ENCODE measurements around the gene CERS3.
A peak's percentile ranks its signal among the peaks of the same experiment; 100 is the strongest.

CERS3 gene

GRCh38 chr15:100528833-100529428 lies at the start of gene CERS3:
Gene CERS3, minus strand, starts transcription at chr15:100528950. Its CDS starts 27,101 bp downstream, at chr15:100501849.
- H3K4me3 Mint-ChIP-seq: no peak within 1 kb of the TSS
- DNase-seq (ENCODE audit: low spot score in 2 of 2) (no peak), ATAC-seq (no peak)
- H3K4me1 Mint-ChIP-seq: no peaks in the 10 kb centered on the region
- H3K36me3 Mint-ChIP-seq: no peaks in the 10 kb centered on the region
- no peak within 1 kb of the TSS for H3K27ac Mint-ChIP-seq
- no peaks in the 10 kb centered on the region for H3K9me3 Mint-ChIP-seq

- H3K27ac Mint-ChIP-seq: no peak overlapping the region
- H3K4me1 Mint-ChIP-seq: peaks cover 19% of the 10 kb centered on the region
- H3K4me3 Mint-ChIP-seq: no peak overlapping the region
- H3K9me3 Mint-ChIP-seq: no peaks in the 10 kb centered on the region
- DNase-seq (ENCODE audit: low spot score in 2 of 2): no peak
- peaks cover 80% of the 10 kb centered on the region for H3K36me3 Mint-ChIP-seq
- no peak for ATAC-seq
These were observed 44.8 kb upstream of the CERS3 start for GRCh38 chr15:100573526-100573925.

GRCh38 chr15:100572362-100572983 lies 43.7 kb upstream of the CERS3 start:
- no peak for DNase-seq (ENCODE audit: low spot score in 2 of 2)
- Mint-ChIP-seq H3K4me1 (peaks cover 19% of the 10 kb centered on the region), H3K27ac (no peak overlapping the region), H3K36me3 (peaks cover 89% of the 10 kb centered on the region), H3K4me3 (no peak overlapping the region), H3K9me3 (no peaks in the 10 kb centered on the region)
- ATAC-seq: no peak

GRCh38 chr15:100571592-100572167 lies 42.9 kb upstream of the CERS3 start:
- Mint-ChIP-seq H3K4me1 (peaks cover 15% of the 10 kb centered on the region), H3K9me3 (no peaks in the 10 kb centered on the region), H3K4me3 (no peak overlapping the region), H3K27ac (peak overlapping the region; percentile 20), H3K36me3 (peaks cover 89% of the 10 kb centered on the region)
- DNase-seq (ENCODE audit: low spot score in 2 of 2) (no peak), ATAC-seq (no peak)

GRCh38 chr15:100570735-100571313 lies 42.1 kb upstream of the CERS3 start:
- peaks cover 80% of the 10 kb centered on the region for H3K36me3 Mint-ChIP-seq
- DNase-seq (ENCODE audit: low spot score in 2 of 2): no peak
- peak overlapping the region; percentile 20 for H3K27ac Mint-ChIP-seq
- H3K4me1 Mint-ChIP-seq: peaks cover 6% of the 10 kb centered on the region
- no peak for ATAC-seq
- no peaks in the 10 kb centered on the region for H3K9me3 Mint-ChIP-seq
- H3K4me3 Mint-ChIP-seq: no peak overlapping the region

GRCh38 chr15:100570275-100570674 lies 41.5 kb upstream of the CERS3 start:
- ATAC-seq (no peak), DNase-seq (ENCODE audit: low spot score in 2 of 2) (no peak)
- Mint-ChIP-seq H3K4me3 (no peak overlapping the region), H3K4me1 (peaks cover under 1% of the 10 kb centered on the region), H3K27ac (peak overlapping the region; percentile 20), H3K9me3 (no peaks in the 10 kb centered on the region), H3K36me3 (peaks cover 78% of the 10 kb centered on the region)

GRCh38 chr15:100569391-100569790 lies 40.6 kb upstream of the CERS3 start:
- Mint-ChIP-seq H3K4me1 (no peaks in the 10 kb centered on the region), H3K9me3 (no peaks in the 10 kb centered on the region), H3K36me3 (peaks cover 69% of the 10 kb centered on the region), H3K27ac (no peak overlapping the region), H3K4me3 (no peak overlapping the region)
- DNase-seq (ENCODE audit: low spot score in 2 of 2) (no peak), ATAC-seq (no peak)

GRCh38 chr15:100566850-100567628 lies 38.3 kb upstream of the CERS3 start:
- Mint-ChIP-seq H3K36me3 (peaks cover 46% of the 10 kb centered on the region), H3K27ac (no peak overlapping the region), H3K9me3 (no peaks in the 10 kb centered on the region), H3K4me3 (no peak overlapping the region), H3K4me1 (no peaks in the 10 kb centered on the region)
- DNase-seq (ENCODE audit: low spot score in 2 of 2) (no peak), ATAC-seq (no peak)

GRCh38 chr15:100565591-100565990 lies 36.8 kb upstream of the CERS3 start:
- ATAC-seq: no peak
- H3K36me3 Mint-ChIP-seq: peaks cover 31% of the 10 kb centered on the region
- DNase-seq (ENCODE audit: low spot score in 2 of 2): no peak
- H3K27ac Mint-ChIP-seq: no peak overlapping the region
- H3K9me3 Mint-ChIP-seq: no peaks in the 10 kb centered on the region
- H3K4me3 Mint-ChIP-seq: no peak overlapping the region
- no peaks in the 10 kb centered on the region for H3K4me1 Mint-ChIP-seq

GRCh38 chr15:100560323-100560722 lies 31.6 kb upstream of the CERS3 start:
- Mint-ChIP-seq H3K4me1 (no peaks in the 10 kb centered on the region), H3K9me3 (no peaks in the 10 kb centered on the region), H3K27ac (no peak overlapping the region), H3K36me3 (no peaks in the 10 kb centered on the region), H3K4me3 (no peak overlapping the region)
- DNase-seq (ENCODE audit: low spot score in 2 of 2) (no peak), ATAC-seq (no peak)

GRCh38 chr15:100559330-100559729 lies 30.6 kb upstream of the CERS3 start:
- Mint-ChIP-seq H3K9me3 (no peaks in the 10 kb centered on the region), H3K27ac (no peak overlapping the region), H3K4me1 (no peaks in the 10 kb centered on the region), H3K4me3 (no peak overlapping the region), H3K36me3 (no peaks in the 10 kb centered on the region)
- ATAC-seq (no peak), DNase-seq (ENCODE audit: low spot score in 2 of 2) (no peak)

- H3K27ac Mint-ChIP-seq: no peak overlapping the region
- no peak overlapping the region for H3K4me3 Mint-ChIP-seq
- DNase-seq (ENCODE audit: low spot score in 2 of 2): no peak
- no peaks in the 10 kb centered on the region for H3K4me1 Mint-ChIP-seq
- H3K9me3 Mint-ChIP-seq: no peaks in the 10 kb centered on the region
- no peaks in the 10 kb centered on the region for H3K36me3 Mint-ChIP-seq
- no peak for ATAC-seq
These were observed 30.1 kb upstream of the CERS3 start for GRCh38 chr15:100558771-100559254.

- Mint-ChIP-seq H3K4me1 (no peaks in the 10 kb centered on the region), H3K4me3 (no peak overlapping the region), H3K9me3 (no peaks in the 10 kb centered on the region), H3K36me3 (peaks cover 10% of the 10 kb centered on the region), H3K27ac (no peak overlapping the region)
- ATAC-seq: no peak
- no peak for DNase-seq (ENCODE audit: low spot score in 2 of 2)
These were observed 24.7 kb upstream of the CERS3 start for GRCh38 chr15:100553468-100553867.

- no peak overlapping the region for H3K27ac Mint-ChIP-seq
- no peak for DNase-seq (ENCODE audit: low spot score in 2 of 2)
- H3K4me1 Mint-ChIP-seq: no peaks in the 10 kb centered on the region
- ATAC-seq: no peak
- no peak overlapping the region for H3K4me3 Mint-ChIP-seq
- no peaks in the 10 kb centered on the region for H3K9me3 Mint-ChIP-seq
- H3K36me3 Mint-ChIP-seq: peaks cover 10% of the 10 kb centered on the region
These were observed 19.2 kb upstream of the CERS3 start for GRCh38 chr15:100547961-100548360.

GRCh38 chr15:100544946-100545345 lies 16.2 kb upstream of the CERS3 start:
- H3K27ac Mint-ChIP-seq: no peak overlapping the region
- peaks cover 4% of the 10 kb centered on the region for H3K36me3 Mint-ChIP-seq
- no peaks in the 10 kb centered on the region for H3K4me1 Mint-ChIP-seq
- DNase-seq (ENCODE audit: low spot score in 2 of 2) (no peak), ATAC-seq (no peak)
- no peak overlapping the region for H3K4me3 Mint-ChIP-seq
- no peaks in the 10 kb centered on the region for H3K9me3 Mint-ChIP-seq

Measured in stimulated activated effector memory CD8-positive, alpha-beta T cell treated with anti-CD3 and anti-CD28 coated beads, Interleukin-12 subunit alpha, Interleukin-12 subunit beta, amount 100 ng/mL, for 72 hours (primary cell).